Measurements from ENCODE around the gene TMC2.
A peak's percentile ranks its signal among the peaks of the same experiment; 100 is the strongest.
"Not testable (repeated sequence)": the region's sequence is repeated elsewhere in the genome, so short reads cannot be mapped to it uniquely, and the experiment has no call there.

Gene TMC2

DNA sequence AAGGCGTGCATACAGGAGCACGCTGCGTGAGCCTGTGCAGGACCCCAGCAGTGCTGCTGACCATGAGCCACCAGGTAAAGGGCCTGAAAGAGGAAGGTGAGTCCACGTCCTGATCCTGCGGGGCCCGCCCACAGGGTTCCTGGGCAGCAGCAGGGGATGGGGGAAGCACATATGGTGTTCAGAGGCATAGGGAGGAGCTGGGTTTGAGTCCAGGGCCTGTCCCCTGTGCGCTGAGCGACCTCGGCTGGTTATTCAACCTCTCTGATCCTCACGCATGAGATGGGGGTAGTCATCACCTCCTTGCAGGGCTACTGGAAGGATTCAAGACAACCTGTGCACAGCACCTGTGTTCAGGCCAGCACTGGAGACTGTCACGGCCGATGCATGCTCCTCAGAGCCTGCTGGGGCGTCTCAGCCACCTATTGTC, at the start of gene TMC2:
TMC2 (plus strand) TSS at position 14 of the 427 bp plus-strand sequence; CDS start at position 63, 49 bp downstream.
- no peak for DNase-seq

- DNase-seq, result not testable (repeated sequence)
Measured at GRCh38 chr20:2502808-2503384, 33.5 kb upstream of the TMC2 start.

DNA sequence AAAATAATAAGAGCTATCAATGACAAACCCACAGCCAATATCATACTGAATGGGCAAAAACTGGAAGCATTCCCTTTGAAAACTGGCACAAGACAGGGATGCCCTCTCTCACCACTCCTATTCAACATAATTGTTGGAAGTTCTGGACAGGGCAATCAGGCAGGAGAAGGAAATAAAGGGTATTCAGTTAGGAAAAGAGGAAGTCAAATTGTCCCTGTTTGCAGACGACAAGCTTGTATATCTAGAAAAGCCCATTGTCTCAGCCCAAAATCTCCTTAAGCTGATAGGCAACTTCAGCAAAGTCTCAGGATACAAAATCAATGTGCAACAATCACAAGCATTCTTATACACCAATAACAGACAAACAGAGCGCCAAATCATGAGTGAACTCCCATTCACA, 31.6 kb upstream of the TMC2 start:
- not testable (repeated sequence) for DNase-seq

GRCh38 chr20:2506426-2506825, 29.9 kb upstream of the TMC2 start:
- DNase-seq, result not testable (repeated sequence)

GRCh38 chr20:2507464-2507863, 28.9 kb upstream of the TMC2 start:
- DNase-seq, result no peak

- DNase-seq, result no peak
Measured at GRCh38 chr20:2507875-2508630, 28.3 kb upstream of the TMC2 start.

DNA sequence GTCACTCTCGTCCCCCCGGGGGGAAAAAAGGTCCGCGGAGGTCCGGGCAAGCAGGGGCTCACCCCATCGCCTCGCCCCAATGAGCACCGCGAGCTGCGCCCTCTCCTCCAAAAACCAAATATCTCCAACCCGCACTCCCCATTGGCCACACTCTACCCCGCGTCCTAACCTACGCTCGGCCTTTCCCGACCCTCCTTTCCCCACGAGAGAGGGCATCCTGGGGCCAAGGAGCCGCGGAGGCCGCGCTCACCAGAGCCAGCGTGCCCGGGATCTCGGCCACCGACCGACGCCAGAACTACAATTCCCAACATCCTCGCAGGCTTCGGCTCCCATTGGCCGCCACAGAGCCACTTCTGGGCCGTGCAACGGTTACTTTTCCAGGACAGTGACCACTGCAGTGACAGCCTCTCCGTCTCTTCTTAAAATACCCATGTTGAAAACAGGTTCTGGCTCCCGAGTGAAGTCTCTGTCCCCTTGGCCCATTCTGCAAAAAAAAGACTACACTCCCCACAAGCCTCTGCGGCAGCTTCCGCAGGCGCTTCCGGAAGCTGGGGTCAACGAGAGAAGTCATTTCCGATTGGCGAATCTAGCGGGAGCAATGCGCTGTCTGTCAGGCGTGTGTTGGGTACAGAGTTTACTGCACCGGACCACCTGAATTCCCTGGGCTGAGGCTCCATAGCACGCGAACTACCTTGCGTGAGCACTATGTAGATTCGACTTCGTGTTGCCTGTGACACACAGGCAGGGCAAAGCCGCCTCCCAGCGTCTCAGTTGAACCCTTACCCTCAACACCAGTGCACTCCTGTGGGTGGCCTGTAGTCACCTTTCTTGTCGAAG, 27.5 kb upstream of the TMC2 start, which contains the start of gene ZNF343:
ZNF343 (minus strand) TSS at position 285 of the 837 bp plus-strand sequence. CDS start 15,020 bp downstream, outside the sequence.
- DNase-seq, result peak; percentile 80

- no peak for DNase-seq
Measured at GRCh38 chr20:2509468-2509781, 26.9 kb upstream of the TMC2 start.

DNA sequence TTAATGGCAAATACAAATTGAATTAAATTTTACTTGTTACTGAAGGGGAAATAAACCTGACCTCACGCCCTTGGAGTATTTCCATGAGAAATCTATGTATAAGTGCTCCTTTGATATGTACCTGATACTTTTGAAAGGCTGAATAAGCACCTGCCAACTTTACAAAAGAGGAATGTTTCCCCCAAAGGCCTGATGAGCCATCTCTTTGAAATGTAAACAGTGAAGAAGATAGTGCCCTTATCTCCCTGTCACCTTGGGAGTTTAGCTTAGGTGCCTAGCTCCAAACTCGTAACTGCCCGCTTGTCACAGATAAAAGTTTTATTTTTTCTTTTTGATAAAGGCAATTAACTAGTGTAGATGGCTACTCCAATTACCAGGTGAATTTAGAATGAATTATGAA, 26.6 kb upstream of the TMC2 start:
- DNase-seq, result no peak

- DNase-seq, result no peak
Measured at GRCh38 chr20:2515203-2515602, 21.2 kb upstream of the TMC2 start.

DNA sequence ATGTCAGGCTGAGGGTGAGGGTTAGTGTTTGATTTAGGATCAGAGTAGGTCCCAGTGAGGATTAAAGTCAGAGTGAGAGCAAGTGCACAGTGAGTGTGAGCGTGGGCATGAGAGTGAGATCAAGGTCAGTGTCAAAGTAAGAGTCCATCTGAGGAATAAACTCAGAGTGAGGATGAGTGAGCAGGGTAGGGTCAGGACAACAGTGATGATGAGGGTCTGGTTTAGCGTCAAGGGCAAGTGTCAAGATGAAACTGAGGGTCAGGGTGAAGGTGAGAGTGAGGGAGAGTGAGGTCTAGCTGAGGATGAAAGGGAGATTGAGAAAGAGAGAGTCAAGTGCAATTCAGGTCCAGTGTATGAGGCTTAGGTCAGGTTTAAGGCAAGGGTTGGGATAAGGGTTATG, 20.0 kb upstream of the TMC2 start:
- no peak for DNase-seq

DNA sequence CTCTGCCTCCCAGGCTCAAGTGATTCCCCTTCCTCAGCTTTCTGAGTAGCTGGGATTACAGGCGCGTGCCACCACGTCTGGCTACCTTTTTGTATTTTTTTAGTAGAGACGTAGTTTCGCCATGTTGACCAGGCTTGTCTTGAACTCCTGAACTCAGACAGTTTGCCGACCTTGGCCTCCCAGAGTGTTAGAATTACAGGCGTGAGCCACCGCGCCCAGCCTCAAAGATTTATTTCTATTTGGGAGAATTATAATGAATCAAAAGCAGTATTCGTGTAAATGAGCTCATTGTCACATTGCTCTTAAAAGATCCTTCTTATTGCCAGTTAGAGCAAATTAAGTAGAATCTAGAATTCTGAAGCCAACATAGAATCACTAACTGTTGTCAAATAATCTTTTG, 18.3 kb upstream of the TMC2 start:
- DNase-seq, result no peak

DNA sequence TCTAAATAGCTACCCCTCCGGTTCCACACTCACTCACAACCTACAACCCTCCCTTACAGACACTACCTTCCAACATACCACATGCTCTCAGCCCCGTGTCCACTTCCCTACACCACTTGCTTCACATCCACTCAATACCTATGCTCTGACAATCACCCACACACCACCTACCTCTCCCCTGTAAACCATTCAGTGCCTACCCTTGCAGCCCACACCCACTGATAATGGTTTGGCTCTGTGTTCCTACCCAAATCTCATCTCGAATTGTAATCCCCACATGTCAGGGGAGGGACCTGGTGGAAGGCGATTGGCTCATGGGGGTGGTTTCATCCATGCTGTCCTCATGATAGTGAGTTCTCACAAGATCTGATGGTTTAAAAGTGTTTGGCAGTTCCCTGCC, 17.8 kb upstream of the TMC2 start:
- DNase-seq, result no peak

DNA sequence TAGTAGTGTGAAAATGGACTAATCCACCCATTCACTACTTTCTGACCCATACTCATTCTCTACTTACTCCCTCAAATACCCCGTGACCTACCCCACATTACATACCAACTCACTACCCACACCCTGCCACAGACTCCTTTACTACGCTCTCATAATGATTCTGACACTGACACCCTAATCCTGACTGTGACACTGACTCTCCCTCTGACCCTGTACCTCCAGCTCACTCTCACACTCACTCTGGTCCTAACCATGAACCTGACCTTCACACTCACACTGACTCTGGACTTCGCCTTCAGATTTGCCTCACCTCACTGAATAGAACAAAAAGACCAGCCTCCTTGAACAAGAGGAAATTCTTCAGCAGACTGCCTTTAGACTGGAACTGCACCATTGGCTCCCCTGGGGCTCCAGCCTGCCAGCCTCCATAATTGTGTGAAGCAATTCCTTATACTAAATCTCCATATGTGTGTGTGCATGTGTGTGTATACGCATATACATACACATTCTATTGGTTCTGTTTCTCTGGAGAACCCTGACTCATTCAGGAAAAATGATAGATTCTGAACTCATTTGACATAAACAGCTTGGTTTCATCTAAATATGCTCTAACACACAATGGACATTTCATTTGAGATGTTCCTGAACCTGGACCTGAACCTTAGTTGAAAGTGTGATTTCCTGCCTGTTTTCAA, 17.1 kb upstream of the TMC2 start:
- DNase-seq, result no peak

GRCh38 chr20:2520617-2521016, 15.8 kb upstream of the TMC2 start:
- no peak for DNase-seq

- DNase-seq, result peak; percentile 63
Measured at GRCh38 chr20:2521369-2522305, 14.7 kb upstream of the TMC2 start.

- DNase-seq, result not testable (repeated sequence)
Measured at GRCh38 chr20:2522826-2523429, 13.4 kb upstream of the TMC2 start.

DNA sequence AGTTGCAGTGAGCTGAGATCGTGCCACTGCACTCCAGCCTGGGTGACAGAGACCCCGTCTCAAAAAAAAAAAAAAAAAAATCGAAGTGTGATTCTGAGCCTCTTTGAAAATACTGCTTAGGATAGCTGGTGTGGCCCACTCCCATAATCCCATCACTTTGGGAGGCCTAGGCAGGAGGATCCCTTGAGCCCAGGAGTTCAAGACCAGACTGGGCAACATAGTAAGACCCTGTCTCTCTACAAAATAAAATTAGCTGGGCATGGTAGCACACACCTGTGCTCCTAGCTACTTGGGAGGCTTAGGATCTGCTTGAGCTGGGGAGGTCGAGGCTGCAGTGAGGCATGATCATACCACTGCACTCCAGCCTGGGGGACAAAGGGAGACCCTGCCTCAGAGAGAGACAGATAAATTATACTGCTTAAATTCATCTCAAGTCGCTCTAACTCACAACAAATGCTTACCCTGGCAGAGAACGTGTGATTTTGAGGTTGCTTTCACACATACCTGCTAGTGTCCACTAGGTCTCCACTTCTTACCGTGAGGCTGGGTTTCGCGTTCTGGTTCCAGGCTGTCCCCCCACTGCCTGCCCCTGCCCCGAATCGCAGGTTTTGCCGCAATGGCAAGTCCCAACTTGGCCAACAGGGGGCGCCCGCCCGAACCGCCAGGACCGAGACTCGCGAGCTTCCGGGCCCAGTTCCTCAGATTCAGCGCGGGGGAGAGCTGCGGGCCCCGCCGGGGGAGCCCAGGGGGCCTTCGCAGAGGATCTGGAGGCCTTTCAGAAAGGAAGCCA, 12.3 kb upstream of the TMC2 start:
- DNase-seq, result peak; percentile 92

DNA sequence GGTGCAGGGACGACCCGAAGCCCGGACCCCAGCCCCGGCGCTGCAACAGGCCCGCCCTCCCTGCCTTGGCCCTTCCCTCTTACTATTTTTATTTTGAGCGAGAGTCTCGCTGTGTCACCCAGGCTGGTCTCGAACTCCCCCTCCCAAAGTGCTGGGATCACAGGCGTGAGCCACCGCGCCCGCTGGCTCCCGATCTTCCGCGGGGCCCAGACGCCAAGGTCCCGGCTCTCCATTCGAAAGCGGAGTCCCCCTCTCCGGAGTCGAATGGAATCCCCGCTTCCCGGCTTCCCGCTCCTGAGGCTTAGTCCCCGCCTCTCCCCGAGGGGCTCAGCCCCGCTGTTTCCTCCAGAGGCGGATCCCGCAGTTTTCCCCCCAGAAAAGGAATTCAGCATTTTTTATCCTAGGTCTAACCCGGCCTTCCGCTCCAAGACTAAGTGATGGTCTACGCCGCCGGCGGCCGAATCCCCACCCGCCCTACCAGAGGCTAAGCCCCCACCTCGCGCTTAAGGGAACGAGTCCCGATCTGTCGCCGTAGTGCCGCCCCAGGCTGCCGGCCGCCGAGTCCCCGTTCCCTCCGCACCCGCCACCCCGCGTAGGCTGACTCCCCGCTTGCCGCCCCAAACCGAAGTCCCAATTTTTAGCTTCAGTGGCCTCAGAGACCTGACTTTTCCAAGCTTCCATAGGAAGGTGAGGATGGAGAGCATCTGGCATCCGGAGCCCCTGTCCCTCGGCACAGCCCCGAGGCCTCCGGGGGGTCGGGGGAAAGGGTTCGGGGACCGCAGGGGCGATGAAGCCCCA, 11.5 kb upstream of the TMC2 start:
- peak; percentile 46 for DNase-seq

- not testable (repeated sequence) for DNase-seq
Measured at GRCh38 chr20:2526218-2526583, 10.2 kb upstream of the TMC2 start.

Data from activated naive CD4-positive, alpha-beta T cell treated with Interleukin-2 at 50 U/mL for 16 hours (primary cell).